Choroid plexus epithelial cell (primary cell): ENCODE measurements around the gene FBLN2.

Experiments used
- DNase-seq: peaks from one replicate; pipeline ENCODE4 v3.0.0-alpha.2; 2010; ENCODE audit warnings: low read depth
- H3K4me3 ChIP-seq: 2 replicates; pipeline ENCODE4 v1.5.1; 2011; ENCODE audit warnings: low read depth, mild to moderate bottlenecking, control low read depth, low read length, moderate library complexity
- TF ChIP-seq, protein P1 (sequence below): conservative IDR thresholded peaks from 2 replicates; pipeline ENCODE4 v1.5.1; 2011; ENCODE audit warnings: low read depth, mild to moderate bottlenecking, control low read depth, inconsistent platforms, low read length, moderate library complexity

FBLN2 gene

DNA sequence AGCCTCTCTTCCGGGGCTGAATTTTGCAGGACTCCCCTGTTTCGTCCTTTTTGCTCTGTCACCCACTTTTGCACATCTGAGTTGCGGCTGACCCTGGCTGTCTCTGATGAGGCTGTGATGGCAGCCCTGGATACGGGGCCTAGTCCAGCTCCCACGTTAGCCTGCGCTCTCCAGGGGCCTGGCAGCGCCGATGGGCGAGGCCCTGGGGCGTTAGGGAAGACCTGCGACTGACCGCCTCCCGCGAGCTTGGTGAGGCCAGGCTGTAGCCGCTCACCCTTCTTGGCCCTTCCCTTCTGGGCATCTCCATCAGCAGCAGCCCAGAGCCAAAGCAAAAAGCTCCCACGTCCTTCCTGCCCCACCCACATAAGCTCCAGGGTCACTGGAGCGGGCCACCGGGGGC is 85.2 kb downstream of the FBLN2 start:
- no peak overlapping the region for H3K4me3 ChIP-seq
- DNase-seq = no peak
- TF ChIP-seq, protein P1, sequence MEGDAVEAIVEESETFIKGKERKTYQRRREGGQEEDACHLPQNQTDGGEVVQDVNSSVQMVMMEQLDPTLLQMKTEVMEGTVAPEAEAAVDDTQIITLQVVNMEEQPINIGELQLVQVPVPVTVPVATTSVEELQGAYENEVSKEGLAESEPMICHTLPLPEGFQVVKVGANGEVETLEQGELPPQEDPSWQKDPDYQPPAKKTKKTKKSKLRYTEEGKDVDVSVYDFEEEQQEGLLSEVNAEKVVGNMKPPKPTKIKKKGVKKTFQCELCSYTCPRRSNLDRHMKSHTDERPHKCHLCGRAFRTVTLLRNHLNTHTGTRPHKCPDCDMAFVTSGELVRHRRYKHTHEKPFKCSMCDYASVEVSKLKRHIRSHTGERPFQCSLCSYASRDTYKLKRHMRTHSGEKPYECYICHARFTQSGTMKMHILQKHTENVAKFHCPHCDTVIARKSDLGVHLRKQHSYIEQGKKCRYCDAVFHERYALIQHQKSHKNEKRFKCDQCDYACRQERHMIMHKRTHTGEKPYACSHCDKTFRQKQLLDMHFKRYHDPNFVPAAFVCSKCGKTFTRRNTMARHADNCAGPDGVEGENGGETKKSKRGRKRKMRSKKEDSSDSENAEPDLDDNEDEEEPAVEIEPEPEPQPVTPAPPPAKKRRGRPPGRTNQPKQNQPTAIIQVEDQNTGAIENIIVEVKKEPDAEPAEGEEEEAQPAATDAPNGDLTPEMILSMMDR = no peak

DNA sequence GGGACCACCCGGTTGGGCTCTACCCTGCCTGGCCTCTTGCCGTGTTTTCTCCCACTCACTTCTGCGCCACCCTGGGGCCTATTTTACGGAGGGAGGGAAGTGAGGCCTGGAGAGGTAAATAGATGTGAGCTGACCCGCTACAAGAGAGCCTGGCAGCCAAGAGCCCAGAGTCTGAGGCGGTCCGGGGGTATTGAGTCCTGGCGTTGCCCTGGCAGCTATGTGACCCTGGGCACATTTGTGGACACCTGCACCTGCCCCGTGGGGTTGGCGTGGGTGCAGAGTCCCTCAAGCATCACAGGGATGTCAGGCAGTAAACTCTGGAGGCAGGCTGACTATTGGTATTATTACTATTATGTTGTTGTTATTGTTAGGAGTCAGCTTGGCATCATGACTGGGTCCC is 85.7 kb downstream of the FBLN2 start:
- TF ChIP-seq, protein P1 = no peak
- DNase-seq = no peak
- H3K4me3 ChIP-seq = no peak overlapping the region

DNA sequence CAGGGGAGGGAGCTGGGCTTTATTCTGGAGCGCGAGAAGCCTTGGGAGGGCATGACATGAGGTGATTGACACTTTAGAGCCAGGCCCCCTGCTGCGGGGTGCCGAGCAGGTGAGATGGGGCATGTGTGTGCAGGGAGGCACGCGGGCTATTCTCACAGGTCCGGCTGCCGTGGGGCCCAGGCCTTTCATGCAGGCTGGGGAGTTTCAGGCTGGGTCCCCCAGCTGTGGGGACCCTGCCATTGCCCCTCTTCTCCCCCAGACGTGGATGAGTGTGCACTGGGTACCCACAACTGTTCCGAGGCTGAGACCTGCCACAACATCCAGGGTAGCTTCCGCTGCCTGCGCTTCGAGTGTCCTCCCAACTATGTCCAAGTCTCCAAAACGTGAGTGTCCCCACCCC is 87.3 kb downstream of the FBLN2 start:
- TF ChIP-seq, protein P1 = no peak
- H3K4me3 ChIP-seq = no peak overlapping the region
- no peak for DNase-seq

DNA sequence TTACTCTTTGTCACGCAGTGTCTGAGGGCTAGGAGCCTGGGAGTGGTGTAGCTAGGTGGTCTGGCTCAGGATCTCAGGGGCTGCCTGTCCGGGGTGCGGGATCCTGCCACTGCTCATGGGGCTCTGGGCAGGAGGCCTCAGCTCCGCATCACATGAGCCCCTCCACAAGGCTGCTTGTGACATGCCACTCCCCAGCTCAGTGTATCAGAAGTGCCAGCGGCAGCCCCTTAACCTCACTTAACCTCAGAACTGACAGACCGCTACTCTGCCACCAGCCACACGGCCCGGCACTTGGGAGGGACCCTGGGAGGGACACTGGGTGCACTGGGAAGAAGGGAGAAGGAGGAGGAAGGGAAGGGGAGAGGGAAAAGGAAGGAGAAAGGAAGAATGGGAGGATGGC is 87.9 kb downstream of the FBLN2 start:
- TF ChIP-seq, protein P1 = no peak
- no peak for DNase-seq
- H3K4me3 ChIP-seq = no peak overlapping the region

DNA sequence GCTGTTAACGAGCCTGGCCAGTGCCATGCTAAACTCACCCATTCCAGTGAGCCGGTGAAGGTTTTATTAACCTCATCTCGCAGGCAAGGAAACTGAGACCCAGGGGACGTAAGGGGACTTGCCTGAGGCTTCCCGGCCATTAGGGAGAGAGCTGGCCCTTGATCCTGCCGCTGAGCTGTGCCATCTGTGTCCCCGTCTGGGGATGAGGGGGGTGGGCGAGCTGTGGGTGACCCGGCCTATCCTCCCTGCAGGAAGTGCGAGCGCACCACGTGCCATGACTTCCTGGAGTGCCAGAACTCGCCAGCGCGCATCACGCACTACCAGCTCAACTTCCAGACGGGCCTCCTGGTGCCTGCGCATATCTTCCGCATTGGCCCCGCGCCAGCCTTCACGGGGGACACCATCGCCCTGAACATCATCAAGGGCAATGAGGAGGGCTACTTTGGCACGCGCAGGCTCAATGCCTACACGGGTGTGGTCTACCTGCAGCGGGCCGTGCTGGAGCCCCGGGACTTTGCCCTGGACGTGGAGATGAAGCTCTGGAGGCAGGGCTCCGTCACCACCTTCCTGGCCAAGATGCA is 88.5 kb downstream of the FBLN2 start:
- no peak for DNase-seq
- TF ChIP-seq, protein P1 = no peak
- H3K4me3 ChIP-seq = no peak overlapping the region

DNA sequence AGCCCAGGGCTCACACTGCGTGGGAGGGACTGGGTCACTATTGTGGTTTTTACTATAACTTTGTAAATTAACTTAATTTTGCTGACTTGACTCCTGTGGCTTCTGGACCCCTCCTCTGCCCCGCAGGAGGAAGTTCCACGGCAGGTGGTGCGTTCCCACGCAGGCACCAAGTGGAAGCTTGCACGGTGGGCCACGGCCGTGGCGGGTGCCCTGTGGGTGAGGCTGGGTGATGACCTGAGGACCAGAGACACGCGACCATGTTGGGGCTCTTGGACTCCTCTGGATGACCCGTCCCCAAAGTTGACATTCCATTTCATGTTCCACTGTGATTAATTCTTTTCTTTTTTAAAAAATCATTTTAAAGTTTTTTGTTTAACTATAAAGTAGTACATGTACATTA is 89.0 kb downstream of the FBLN2 start:
- H3K4me3 ChIP-seq = no peak overlapping the region
- DNase-seq = no peak
- TF ChIP-seq, protein P1 = no peak

DNA sequence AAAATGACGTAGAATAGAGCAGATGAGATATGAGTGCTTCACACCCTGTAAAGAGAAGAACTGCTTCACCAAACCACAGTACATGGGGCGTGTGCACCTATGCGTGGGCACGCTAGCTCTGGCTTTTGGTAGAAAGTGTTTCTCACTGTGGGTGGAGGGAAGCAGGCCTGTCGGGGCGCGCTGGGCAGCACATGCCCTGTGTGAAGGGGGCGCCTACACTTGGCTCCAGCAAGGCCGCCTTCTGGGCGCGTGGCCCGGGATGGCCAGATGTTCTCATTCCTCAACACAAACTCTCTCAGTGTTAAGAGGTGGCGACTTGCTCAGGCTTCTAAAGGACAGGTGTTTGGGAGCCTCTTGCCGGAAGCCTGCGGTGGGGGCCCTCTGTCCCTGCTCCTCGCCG is 90.0 kb downstream of the FBLN2 start:
- DNase-seq = no peak
- TF ChIP-seq, protein P1 = no peak
- no peak overlapping the region for H3K4me3 ChIP-seq
